Right atrium auricular region (tissue), 2 donors: ENCODE measurements around the gene AGPAT1. TPM values are rescaled to one million over a fixed set of nuclear protein-coding genes. Genes with fewer than 3 reads are reported as not detected.

Experiments
- DNase-seq: peaks from one replicate; pipeline ENCODE4 v3.0.0-alpha.2; 2019; ENCODE audit warnings: low spot score
- H3K27ac ChIP-seq, 2 donors: fragments of 200-600 bp; sonication (generic); 1 replicate in 1 of 2; 2 replicates in 1 of 2; pipeline ENCODE4 v1.5.1; 2016 to 2019
- H3K27me3 ChIP-seq, 2 donors: fragments of 200-600 bp; sonication (generic); one replicate each; pipeline versions ENCODE4 v1.5.1 to v1.6.0; 2017 to 2019
- H3K36me3 ChIP-seq: fragments of 200-600 bp; sonication (generic); one replicate; pipeline ENCODE4 v1.5.1; 2016
- H3K4me1 ChIP-seq, 2 donors: fragments of 200-600 bp; sonication (generic); one replicate each; pipeline versions ENCODE4 v1.5.1 to v1.6.0; 2017 to 2019
- H3K4me3 ChIP-seq, 2 donors: fragments of 200-600 bp; sonication (generic); 1 replicate in 1 of 2; 2 replicates in 1 of 2; pipeline ENCODE4 v1.5.1; 2017 to 2019; ENCODE audit warnings: mild to moderate bottlenecking in 1 of 2, moderate library complexity in 1 of 2
- H3K9me3 ChIP-seq, 2 donors: fragments of 200-600 bp; sonication (generic); one replicate each; pipeline ENCODE4 v1.5.1; 2019
- CTCF ChIP-seq, 2 donors: fragments of 200-600 bp; sonication (generic); IDR thresholded peaks; one replicate each; pipeline ENCODE4 v1.5.1; 2019; ENCODE audit warnings: antibody characterized with exemption in 2 of 2
- total RNA-seq, 2 donors: library from RNA; depleted of rRNA; stranded (reverse); fragments of >200 nt; gene quantifications; one replicate each; pipeline ENCODE4 v1.1.0, GENCODE V29; 2016

Gene AGPAT1
- total RNA-seq, 2 donors from 2014 or later, result 59.6 to 77.1 TPM

DNA sequence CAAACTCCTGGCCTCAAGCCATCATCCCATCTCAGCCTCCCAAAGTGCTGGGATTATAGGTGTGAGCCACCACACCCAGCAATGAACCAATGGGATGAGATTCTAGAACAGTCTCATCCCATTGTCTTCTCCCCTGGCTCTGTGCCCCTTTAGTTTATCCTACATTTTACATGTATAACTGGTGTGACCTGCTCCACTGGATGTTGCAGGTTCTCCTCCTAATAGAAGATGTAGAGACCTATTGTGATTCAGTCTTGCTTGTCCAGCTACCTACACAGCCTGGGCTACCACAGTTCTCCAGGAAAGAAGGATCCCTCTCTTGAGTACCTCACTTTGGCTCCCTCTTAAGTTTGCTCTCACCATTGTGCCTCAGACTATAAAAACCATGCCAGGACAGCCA is 43.8 kb downstream of the AGPAT1 start:
- H3K4me1 ChIP-seq, result peaks cover 0 to 21% of the 10 kb centered on the region in 2 donors
- DNase-seq, result no peak
- no peak overlapping the region for H3K4me3 ChIP-seq
- no peaks in the 10 kb centered on the region for H3K27me3 ChIP-seq
- H3K36me3 ChIP-seq, result no peaks in the 10 kb centered on the region
- no peak for TF ChIP-seq CTCF (IDR thresholded peaks at IDR 0.05)
- H3K9me3 ChIP-seq, result no peaks in the 10 kb centered on the region
- H3K27ac ChIP-seq, result no peak overlapping the region

DNA sequence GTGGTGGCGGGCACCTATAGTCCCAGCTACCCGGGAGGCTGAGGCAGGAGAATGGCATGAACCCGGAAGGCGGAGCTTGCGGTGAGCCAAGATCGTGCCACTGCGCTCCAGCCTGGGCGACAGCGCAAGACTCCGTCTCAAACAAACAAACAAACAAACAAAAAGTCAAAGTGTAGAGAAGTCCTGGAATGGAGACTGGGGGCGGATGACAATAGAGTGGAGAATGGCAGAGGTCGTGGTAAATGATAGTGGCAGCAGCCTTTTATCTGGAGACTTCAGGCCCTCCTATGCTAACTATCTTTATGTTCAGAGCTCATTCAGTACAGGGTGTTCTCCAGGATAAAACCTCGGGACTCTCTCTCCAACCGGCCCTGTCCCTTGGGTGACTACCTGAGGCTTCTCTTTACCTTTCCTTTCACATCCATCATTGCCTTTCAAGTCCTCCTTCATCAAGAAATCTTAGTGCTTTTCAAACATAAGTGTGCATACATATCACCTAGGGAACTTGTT is 44.4 kb downstream of the AGPAT1 start:
- no peak for TF ChIP-seq CTCF (IDR thresholded peaks at IDR 0.05)
- H3K36me3 ChIP-seq, result no peaks in the 10 kb centered on the region
- peaks cover 0 to 27% of the 10 kb centered on the region in 2 donors for H3K4me1 ChIP-seq
- DNase-seq, result no peak
- H3K4me3 ChIP-seq, result no peak overlapping the region
- H3K27ac ChIP-seq, result no peak overlapping the region
- no peaks in the 10 kb centered on the region for H3K9me3 ChIP-seq
- H3K27me3 ChIP-seq, result no peaks in the 10 kb centered on the region

- Histone ChIP-seq H3K4me1 (peaks cover 0 to 30% of the 10 kb centered on the region in 2 donors), H3K4me3 (peak overlapping the region; percentile 58 to 75), H3K27me3 (no peaks in the 10 kb centered on the region), H3K9me3 (no peaks in the 10 kb centered on the region), H3K27ac (peak overlapping the region; percentile 90 to 96), H3K36me3 (peaks cover 12% of the 10 kb centered on the region)
- TF ChIP-seq CTCF (IDR thresholded peaks at IDR 0.05), result no peak
- DNase-seq, result peak; percentile 90
Observed at GRCh38 chr6:32129297-32130088, 46.4 kb downstream of the AGPAT1 start.

GRCh38 chr6:32128751-32129296 is 47.1 kb downstream of the AGPAT1 start:
- H3K4me3 ChIP-seq, result peak overlapping the region in 1 of 2 donors; percentile 71
- no peaks in the 10 kb centered on the region for H3K9me3 ChIP-seq
- peaks cover 18% of the 10 kb centered on the region for H3K36me3 ChIP-seq
- no peak for TF ChIP-seq CTCF (IDR thresholded peaks at IDR 0.05)
- no peak for DNase-seq
- no peaks in the 10 kb centered on the region for H3K27me3 ChIP-seq
- peaks cover 0 to 30% of the 10 kb centered on the region in 2 donors for H3K4me1 ChIP-seq
- H3K27ac ChIP-seq, result peak overlapping the region; percentile 90 to 96

DNA sequence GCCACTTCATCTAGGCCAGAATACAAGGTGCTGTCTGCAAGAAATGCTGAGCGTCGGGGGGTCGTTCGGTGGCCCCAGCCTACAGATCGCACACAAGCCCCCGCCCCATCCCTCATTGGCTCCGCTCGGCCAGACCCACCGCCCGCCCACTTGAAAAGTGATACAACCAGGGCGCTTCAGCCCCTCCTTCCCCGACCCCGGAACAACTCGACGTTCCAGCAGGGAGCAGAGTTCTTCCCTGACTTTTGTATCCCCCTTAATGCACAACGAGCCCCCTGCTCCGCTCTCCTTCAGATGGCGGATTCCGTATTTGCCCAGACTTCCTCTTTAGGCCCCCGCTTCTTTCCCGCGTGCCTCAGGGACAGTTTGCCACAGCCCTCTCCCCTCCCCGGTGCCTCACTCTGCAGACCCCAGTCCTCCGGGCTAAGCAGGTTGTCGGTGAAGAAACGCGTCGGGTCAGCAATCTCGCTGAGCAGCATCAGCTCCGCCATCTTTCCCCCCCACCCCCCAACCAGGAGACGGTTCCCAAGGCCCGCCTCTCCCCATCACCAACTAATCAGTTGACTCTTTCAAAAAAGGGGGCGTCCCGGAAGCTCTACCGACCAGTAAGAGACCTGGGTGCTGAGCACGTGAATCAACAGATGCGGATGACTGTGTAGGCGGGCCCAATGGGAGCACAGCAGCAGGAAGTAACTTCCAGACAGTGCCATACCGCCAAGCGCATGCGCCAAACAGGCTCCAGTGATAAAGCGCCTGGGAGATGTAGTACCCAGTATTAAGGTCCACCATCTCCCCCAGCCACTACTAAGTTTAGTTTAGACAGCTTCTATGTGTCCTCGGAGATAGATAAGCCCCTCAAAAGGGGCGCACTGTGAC is 47.9 kb downstream of the AGPAT1 start, which contains the start of gene ATF6B:
Gene ATF6B, minus strand, starts transcription at position 530 of the 876 bp plus-strand sequence. Its CDS starts 39 bp downstream, at position 491.
- peak; percentile 100 for DNase-seq
- peaks cover 0 to 30% of the 10 kb centered on the region in 2 donors for H3K4me1 ChIP-seq
- peaks cover 27% of the 10 kb centered on the region for H3K36me3 ChIP-seq
- TF ChIP-seq CTCF (IDR thresholded peaks at IDR 0.05), result no peak
- no peaks in the 10 kb centered on the region for H3K9me3 ChIP-seq
- peak within 1 kb of the TSS; percentile 71 to 99 for H3K4me3 ChIP-seq
- no peaks in the 10 kb centered on the region for H3K27me3 ChIP-seq
- peak within 1 kb of the TSS; percentile 90 to 96 for H3K27ac ChIP-seq
